Measurements from ENCODE around the gene STIM2. TPM values are rescaled to one million over a fixed set of nuclear protein-coding genes. Genes with fewer than 3 reads are reported as not detected.

Gene STIM2
- total and polyA plus RNA-seq, 2 of the 4 experiments (the other 2 are of a cell fraction), result 16.1 to 27.6 TPM

- Histone ChIP-seq H2BK5ac (ENCODE audit: low read depth, low read length, poor library complexity, severe bottlenecking) (no peak overlapping the region), H3K9me3 (ENCODE audit: control insufficient read depth, insufficient read depth, low read length) (no peaks in the 10 kb centered on the region), H3K23ac (ENCODE audit: low read depth, low read length) (no peak overlapping the region), H4K20me1 (ENCODE audit: insufficient read depth, low read length) (no peaks in the 10 kb centered on the region), H2AK5ac (ENCODE audit: low read depth, low read length) (no peak overlapping the region), H2AFZ (replicated peaks; ENCODE audit: low read length, poor library complexity) (no peak overlapping the region), H3K9me1 (ENCODE audit: insufficient read depth, low read length) (no peaks in the 10 kb centered on the region), H4K5ac (ENCODE audit: low read depth, low read length) (no peak overlapping the region), H2AK9ac (replicated peaks; ENCODE audit: low read depth, low read length, poor library complexity) (no peak overlapping the region), H2BK20ac (ENCODE audit: low read depth, low read length) (no peak overlapping the region), H3K4me3 (ENCODE audit: insufficient read depth, low read depth, low read length) (no peak overlapping the region), H3K4me1 (ENCODE audit: control insufficient read depth, insufficient read depth, low read length) (peaks cover 3% of the 10 kb centered on the region), H3K9ac (ENCODE audit: low read depth, low read length) (no peak overlapping the region), H2BK15ac (ENCODE audit: low read depth, low read length) (no peak overlapping the region), H3K4me2 (ENCODE audit: low read depth, low read length) (no peak overlapping the region), H2BK120ac (ENCODE audit: low read depth, low read length) (no peak overlapping the region), H3K56ac (ENCODE audit: extremely low read depth, insufficient read depth, low read length) (no peak overlapping the region), H3K79me1 (ENCODE audit: low read depth in 1 of 2, low read length in 2 of 2) (peaks cover 13 to 19% of the 10 kb centered on the region in 2 experiments; a peak in 3 of 4 replicates), H3K27me3 (ENCODE audit: control insufficient read depth, insufficient read depth, low read length) (no peaks in the 10 kb centered on the region), H4K91ac (ENCODE audit: insufficient read depth, low read depth, low read length) (no peak overlapping the region), H3K4ac (ENCODE audit: low read depth, low read length) (no peak overlapping the region), H3K14ac (replicated peaks; ENCODE audit: low read depth, low read length) (no peak overlapping the region), H3K27ac (ENCODE audit: insufficient read depth, low read length) (no peak overlapping the region), H3K18ac (ENCODE audit: low read depth, low read length) (no peak overlapping the region), H3K36me3 (ENCODE audit: control insufficient read depth, insufficient read depth, low read length) (no peaks in the 10 kb centered on the region), H4K8ac (ENCODE audit: low read depth in 2 of 2, low read length in 2 of 2) (no peak overlapping the region)
- in situ Hi-C loops (cut with MboI; ENCODE audit: low sequenced_read_pairs), result no loop called here
- intact Hi-C loops (cut with micrococcal nuclease), result no loop called here
- TF ChIP-seq BHLHE40 (IDR thresholded peaks at IDR 0.05; ENCODE audit: low read depth, low read length), result no peak
- TF ChIP-seq CEBPB (IDR thresholded peaks at IDR 0.05; ENCODE audit: low read depth, low read length), result no peak
- TF ChIP-seq USF2 (IDR thresholded peaks at IDR 0.05; ENCODE audit: low read depth, low read length), result no peak
- no peak for TF ChIP-seq MAFK (IDR thresholded peaks at IDR 0.05; ENCODE audit: low read depth, low read length)
- no peak for TF ChIP-seq RCOR1 (IDR thresholded peaks at IDR 0.05; ENCODE audit: insufficient replicate concordance, low read length)
- TF ChIP-seq NFE2L2 (IDR thresholded peaks at IDR 0.05; ENCODE audit: low read depth, low read length), result no peak
- no peak for TF ChIP-seq RFX5 (IDR thresholded peaks at IDR 0.05; ENCODE audit: low read depth, low read length)
- TF ChIP-seq CHD1 (IDR thresholded peaks at IDR 0.05; ENCODE audit: low read depth, low read length), result no peak
- no peak for TF ChIP-seq POLR2A (IDR thresholded peaks at IDR 0.05; ENCODE audit: low read depth, low read length)
- no peak for TF ChIP-seq RAD21 (IDR thresholded peaks at IDR 0.05; ENCODE audit: low read length)
- no peak for TF ChIP-seq ELK1 (IDR thresholded peaks at IDR 0.05; ENCODE audit: borderline replicate concordance, low read depth, low read length)
- TF ChIP-seq CTCF (conservative IDR thresholded peaks at IDR 0.05; ENCODE audit: low read depth, low read length), result no peak
- TF ChIP-seq FOS (IDR thresholded peaks at IDR 0.05; ENCODE audit: low read depth, low read length), result no peak
- TF ChIP-seq SMC3 (IDR thresholded peaks at IDR 0.05; ENCODE audit: low read depth, low read length), result no peak
- TF ChIP-seq MXI1 (IDR thresholded peaks at IDR 0.05; ENCODE audit: borderline replicate concordance, low read depth, low read length), result no peak
- TF ChIP-seq MAZ (IDR thresholded peaks at IDR 0.05; ENCODE audit: borderline replicate concordance, low read depth, low read length), result no peak
- WGBS, 2 experiments (ENCODE audit: extremely low coverage in 2 of 2, insufficient read length in 1 of 2), result no CpG with 5 or more reads among the region's 5 CpGs
- CTCF ChIA-PET, result interaction anchor here (1.1 kb wide), 1 partner anchor 22 kb away, joined by 3 read pairs; no protein-coding TSS in a partner anchor
- POLR2A ChIA-PET (ENCODE audit: unreplicated experiment), result no interaction called here
- DNase-seq, result peak; percentile 11
- dilution Hi-C loops (cut with HindIII; ENCODE audit: low sequenced_read_pairs, unreplicated experiment), result no loop called here
- ATAC-seq (ENCODE audit: low read depth), result no peak
- no TSS peak for BruUV-seq (replicated peaks)
Observed at GRCh38 chr4:26909369-26909768, 48.7 kb downstream of the STIM2 start.
